C4-2B (cell line): ENCODE measurements around the gene HPGDS.

ENCODE experiments used
- ZFX ChIP-seq: fragments of 450-650 bp; IDR thresholded peaks from 2 replicates; pipeline ENCODE4 v1.6.1; 2017
- TF ChIP-seq, protein P1 (sequence below): fragments of 450-650 bp; conservative IDR thresholded peaks from 2 replicates; pipeline ENCODE4 v1.5.1; 2017; ENCODE audit warnings: mild to moderate bottlenecking

DNA sequence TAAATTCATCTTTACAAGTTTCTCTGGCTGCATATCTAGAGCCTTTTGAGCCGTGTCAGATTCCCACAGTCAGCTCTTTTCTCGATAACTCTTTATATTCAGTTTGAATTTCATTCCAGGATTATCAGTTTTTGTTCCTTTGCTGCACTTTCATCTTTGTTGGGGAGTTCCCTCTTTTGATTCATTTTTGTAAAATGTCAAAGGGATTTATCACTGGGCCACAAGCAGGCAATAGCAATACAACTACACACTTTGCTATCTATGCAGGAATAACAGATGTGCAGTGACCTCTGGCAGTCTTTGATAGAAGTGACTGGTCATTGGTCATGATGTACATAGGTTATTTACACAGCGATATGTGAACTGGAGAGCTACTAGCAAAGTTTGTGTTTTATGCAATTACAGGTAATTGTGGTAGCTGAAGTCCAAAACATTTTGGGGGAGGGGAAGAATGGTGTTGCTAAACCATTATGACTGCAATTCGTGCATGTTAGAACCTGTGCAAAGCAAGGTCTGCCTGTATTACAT lies 43.8 kb downstream of the HPGDS start:
- TF ChIP-seq, protein P1, sequence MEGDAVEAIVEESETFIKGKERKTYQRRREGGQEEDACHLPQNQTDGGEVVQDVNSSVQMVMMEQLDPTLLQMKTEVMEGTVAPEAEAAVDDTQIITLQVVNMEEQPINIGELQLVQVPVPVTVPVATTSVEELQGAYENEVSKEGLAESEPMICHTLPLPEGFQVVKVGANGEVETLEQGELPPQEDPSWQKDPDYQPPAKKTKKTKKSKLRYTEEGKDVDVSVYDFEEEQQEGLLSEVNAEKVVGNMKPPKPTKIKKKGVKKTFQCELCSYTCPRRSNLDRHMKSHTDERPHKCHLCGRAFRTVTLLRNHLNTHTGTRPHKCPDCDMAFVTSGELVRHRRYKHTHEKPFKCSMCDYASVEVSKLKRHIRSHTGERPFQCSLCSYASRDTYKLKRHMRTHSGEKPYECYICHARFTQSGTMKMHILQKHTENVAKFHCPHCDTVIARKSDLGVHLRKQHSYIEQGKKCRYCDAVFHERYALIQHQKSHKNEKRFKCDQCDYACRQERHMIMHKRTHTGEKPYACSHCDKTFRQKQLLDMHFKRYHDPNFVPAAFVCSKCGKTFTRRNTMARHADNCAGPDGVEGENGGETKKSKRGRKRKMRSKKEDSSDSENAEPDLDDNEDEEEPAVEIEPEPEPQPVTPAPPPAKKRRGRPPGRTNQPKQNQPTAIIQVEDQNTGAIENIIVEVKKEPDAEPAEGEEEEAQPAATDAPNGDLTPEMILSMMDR, result no peak
- TF ChIP-seq ZFX, result no peak
